ENCODE measurements around the gene TAF4B. TPM values are rescaled to one million over a fixed set of nuclear protein-coding genes. Genes with fewer than 3 reads are reported as not detected.
A peak's percentile ranks its signal among the peaks of the same experiment; 100 is the strongest.

The TAF4B gene
- total and polyA plus RNA-seq, 9 of the 15 experiments (the other 6 are each of a cell fraction or from before 2014, with no cell fraction given), result 4.5 to 25.3 (median 20.5) TPM

DNA sequence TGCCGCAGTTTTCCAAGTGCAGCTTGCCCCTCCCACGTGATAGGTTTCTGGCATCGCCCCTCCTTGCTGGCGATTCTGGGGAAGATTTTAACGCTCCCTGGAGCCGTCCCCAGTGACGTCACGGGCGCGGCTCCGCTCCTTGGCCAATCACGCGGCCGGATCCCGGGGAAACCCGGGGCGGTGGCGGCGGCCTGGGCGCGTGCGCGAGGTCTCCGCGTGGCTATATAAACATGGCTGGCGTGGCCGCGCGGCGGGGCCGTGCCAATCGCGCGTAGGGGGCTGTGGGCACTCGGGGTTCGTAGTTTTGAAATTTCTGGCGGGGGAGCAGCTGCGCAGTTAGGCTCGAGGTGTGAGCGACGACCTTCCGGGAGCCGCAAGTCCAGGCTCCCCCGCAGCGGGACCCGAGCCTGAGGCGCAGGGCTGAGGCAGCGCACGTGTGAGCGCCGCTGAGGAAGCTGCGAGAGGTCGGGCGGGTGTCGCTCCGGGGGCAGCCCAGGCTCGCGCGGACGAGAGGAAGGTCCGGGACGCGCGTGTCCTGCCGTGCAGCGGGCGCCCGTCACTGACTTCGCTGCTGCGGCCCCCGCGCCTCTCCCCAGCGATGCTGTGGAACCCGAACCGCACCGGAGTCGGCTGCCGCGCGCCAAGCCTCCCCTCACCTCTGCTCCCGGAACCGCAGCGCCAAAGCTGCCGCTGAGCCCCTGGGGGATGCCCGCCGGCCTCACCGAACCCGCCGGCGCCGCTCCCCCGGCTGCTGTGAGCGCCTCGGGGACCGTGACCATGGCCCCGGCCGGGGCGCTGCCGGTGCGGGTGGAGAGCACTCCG is at the start of gene TAF4B (continued):
- TF ChIP-seq, protein P1, sequence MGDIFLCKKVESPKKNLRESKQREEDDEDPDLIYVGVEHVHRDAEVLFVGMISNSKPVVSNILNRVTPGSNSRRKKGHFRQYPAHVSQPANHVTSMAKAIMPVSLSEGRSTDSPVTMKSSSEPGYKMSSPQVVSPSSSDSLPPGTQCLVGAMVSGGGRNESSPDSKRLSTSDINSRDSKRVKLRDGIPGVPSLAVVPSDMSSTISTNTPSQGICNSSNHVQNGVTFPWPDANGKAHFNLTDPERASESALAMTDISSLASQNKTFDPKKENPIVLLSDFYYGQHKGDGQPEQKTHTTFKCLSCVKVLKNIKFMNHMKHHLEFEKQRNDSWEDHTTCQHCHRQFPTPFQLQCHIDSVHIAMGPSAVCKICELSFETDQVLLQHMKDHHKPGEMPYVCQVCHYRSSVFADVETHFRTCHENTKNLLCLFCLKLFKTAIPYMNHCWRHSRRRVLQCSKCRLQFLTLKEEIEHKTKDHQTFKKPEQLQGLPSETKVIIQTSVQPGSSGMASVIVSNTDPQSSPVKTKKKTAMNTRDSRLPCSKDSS (IDR thresholded peaks at IDR 0.05; ENCODE audit: low read depth, partially characterized antibody), result no peak
- TF ChIP-seq, protein P2, sequence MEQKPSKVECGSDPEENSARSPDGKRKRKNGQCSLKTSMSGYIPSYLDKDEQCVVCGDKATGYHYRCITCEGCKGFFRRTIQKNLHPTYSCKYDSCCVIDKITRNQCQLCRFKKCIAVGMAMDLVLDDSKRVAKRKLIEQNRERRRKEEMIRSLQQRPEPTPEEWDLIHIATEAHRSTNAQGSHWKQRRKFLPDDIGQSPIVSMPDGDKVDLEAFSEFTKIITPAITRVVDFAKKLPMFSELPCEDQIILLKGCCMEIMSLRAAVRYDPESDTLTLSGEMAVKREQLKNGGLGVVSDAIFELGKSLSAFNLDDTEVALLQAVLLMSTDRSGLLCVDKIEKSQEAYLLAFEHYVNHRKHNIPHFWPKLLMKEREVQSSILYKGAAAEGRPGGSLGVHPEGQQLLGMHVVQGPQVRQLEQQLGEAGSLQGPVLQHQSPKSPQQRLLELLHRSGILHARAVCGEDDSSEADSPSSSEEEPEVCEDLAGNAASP (IDR thresholded peaks at IDR 0.05), result no peak
- TF ChIP-seq CHCHD3 (CRISPR knock-in tag; IDR thresholded peaks at IDR 0.05) (no peak), NFRKB (IDR thresholded peaks at IDR 0.05; ENCODE audit: low read depth) (peak; percentile 49; the same call in 1 of the 2 replicates), TAF7 (tag; IDR thresholded peaks at IDR 0.05) (peak; percentile 79), TRIM28 (IDR thresholded peaks at IDR 0.05) (no peak), ZNF830 (CRISPR knock-in tag; IDR thresholded peaks at IDR 0.05) (peak; percentile 86; the same call in 1 of the 2 replicates), NCOA2 (IDR thresholded peaks at IDR 0.05; ENCODE audit: partially characterized antibody in 2 of 2) (no peak), ZNF431 (CRISPR knock-in tag; IDR thresholded peaks at IDR 0.05) (0 out of 2 replicates have a peak, but pooled peaks have one; percentile 37), ZFP36 (IDR thresholded peaks at IDR 0.05; ENCODE audit: low read depth, low read length, partially characterized antibody) (no peak), SIX5 (IDR thresholded peaks at IDR 0.05; ENCODE audit: borderline replicate concordance in 1 of 2, insufficient read depth in 1 of 2, low read depth in 1 of 2, low read length in 2 of 2) (no peak), RHOXF2B (CRISPR knock-in tag; conservative IDR thresholded peaks at IDR 0.05) (no peak), CBFB (CRISPR knock-in tag; IDR thresholded peaks at IDR 0.05) (no peak), ELF2 (CRISPR knock-in tag; IDR thresholded peaks at IDR 0.05) (no peak), ZNF644 (tag; IDR thresholded peaks at IDR 0.05; ENCODE audit: low read depth) (no peak), SNRNP70 (optimal IDR thresholded peaks at IDR 0.05; ENCODE audit: low read depth, low read length) (no peak), CBX1 (IDR thresholded peaks at IDR 0.05; ENCODE audit: low read depth) (no peak; the same call in none of the 2 replicates), MTA1 (IDR thresholded peaks at IDR 0.05; ENCODE audit: borderline replicate concordance) (no peak), RBM22 (IDR thresholded peaks at IDR 0.05; ENCODE audit: low read depth, low read length, poor library complexity, severe bottlenecking) (peak; percentile 36)
- TF ChIP-seq, protein P3, sequence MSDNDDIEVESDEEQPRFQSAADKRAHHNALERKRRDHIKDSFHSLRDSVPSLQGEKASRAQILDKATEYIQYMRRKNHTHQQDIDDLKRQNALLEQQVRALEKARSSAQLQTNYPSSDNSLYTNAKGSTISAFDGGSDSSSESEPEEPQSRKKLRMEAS (CRISPR knock-in tag; IDR thresholded peaks at IDR 0.05), result peak; percentile 96
- TF ChIP-seq, protein P4, sequence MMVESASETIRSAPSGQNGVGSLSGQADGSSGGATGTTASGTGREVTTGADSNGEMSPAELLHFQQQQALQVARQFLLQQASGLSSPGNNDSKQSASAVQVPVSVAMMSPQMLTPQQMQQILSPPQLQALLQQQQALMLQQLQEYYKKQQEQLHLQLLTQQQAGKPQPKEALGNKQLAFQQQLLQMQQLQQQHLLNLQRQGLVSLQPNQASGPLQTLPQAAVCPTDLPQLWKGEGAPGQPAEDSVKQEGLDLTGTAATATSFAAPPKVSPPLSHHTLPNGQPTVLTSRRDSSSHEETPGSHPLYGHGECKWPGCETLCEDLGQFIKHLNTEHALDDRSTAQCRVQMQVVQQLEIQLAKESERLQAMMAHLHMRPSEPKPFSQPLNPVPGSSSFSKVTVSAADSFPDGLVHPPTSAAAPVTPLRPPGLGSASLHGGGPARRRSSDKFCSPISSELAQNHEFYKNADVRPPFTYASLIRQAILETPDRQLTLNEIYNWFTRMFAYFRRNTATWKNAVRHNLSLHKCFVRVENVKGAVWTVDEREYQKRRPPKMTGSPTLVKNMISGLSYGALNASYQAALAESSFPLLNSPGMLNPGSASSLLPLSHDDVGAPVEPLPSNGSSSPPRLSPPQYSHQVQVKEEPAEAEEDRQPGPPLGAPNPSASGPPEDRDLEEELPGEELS (CRISPR knock-in tag; IDR thresholded peaks at IDR 0.05; ENCODE audit: borderline replicate concordance), result 0 out of 2 replicates have a peak, but pooled peaks have one; percentile 73
